ENCODE results near the gene OR52N1. TPM values are rescaled to one million over a fixed set of nuclear protein-coding genes. Genes with fewer than 3 reads are reported as not detected.

The OR52N1 gene
- not detected for total RNA-seq

DNA sequence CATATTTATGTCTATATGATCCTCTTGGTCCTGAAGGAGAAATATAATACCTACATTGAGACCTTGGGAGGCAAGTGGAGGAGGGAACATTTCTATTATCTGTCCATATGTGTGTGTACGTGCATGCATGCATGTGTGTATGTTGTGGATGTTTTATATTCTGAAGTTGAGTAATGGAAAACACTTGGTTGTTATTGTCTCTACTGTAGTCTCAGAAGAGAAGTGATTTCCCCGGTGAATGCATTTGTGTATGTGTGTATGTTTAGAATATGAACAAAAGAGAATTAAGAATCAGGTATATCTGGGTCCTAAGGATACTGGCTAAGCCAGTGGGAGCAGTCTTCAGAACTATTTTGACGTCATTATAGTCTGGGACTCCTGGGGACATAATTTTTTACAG is at the start of gene OR52N1:
Gene OR52N1, minus strand, starts transcription at position 101 of the 400 bp plus-strand sequence. CDS start 2,449 bp downstream, outside the sequence.
- no peak for DNase-seq

- DNase-seq: no peak
These were observed 46.6 kb upstream of the OR52N1 start for GRCh38 chr11:5837695-5838094.

- no peak for DNase-seq
These were observed 42.4 kb upstream of the OR52N1 start for GRCh38 chr11:5833446-5833845.

GRCh38 chr11:5831196-5831829 is 40.2 kb upstream of the OR52N1 start:
- no peak for DNase-seq

DNA sequence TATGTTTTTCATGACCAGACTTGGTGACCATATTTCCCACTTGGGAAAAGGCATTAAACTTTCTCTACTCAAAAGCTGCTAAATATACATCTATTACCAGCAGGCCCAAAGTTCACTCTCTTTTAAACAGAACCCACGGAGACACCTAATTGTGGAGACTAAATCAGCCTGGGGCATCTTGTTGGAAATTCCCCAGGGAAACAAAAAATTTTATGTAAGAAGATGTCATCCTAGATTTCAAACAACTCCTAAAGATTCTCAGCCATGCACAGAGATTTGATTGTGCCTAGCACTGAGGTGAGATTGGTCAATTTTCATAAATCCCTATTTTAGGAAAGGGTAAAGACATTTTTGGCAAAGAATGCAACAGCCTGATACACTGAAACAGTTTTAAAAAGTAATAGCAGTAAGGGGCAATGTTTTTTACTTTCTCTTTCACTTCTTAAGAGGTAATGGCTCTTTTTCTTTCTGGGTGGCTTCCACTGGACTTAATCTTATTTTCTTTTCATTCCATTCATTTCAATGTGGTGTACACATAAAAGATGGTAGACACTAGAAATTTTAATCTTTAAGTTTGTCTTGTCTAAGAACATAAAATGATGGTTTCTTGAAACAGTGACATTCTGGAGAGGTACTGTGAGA is 27.3 kb upstream of the OR52N1 start:
- no peak for DNase-seq

GRCh38 chr11:5815534-5815933 is 24.5 kb upstream of the OR52N1 start:
- no peak for DNase-seq

DNA sequence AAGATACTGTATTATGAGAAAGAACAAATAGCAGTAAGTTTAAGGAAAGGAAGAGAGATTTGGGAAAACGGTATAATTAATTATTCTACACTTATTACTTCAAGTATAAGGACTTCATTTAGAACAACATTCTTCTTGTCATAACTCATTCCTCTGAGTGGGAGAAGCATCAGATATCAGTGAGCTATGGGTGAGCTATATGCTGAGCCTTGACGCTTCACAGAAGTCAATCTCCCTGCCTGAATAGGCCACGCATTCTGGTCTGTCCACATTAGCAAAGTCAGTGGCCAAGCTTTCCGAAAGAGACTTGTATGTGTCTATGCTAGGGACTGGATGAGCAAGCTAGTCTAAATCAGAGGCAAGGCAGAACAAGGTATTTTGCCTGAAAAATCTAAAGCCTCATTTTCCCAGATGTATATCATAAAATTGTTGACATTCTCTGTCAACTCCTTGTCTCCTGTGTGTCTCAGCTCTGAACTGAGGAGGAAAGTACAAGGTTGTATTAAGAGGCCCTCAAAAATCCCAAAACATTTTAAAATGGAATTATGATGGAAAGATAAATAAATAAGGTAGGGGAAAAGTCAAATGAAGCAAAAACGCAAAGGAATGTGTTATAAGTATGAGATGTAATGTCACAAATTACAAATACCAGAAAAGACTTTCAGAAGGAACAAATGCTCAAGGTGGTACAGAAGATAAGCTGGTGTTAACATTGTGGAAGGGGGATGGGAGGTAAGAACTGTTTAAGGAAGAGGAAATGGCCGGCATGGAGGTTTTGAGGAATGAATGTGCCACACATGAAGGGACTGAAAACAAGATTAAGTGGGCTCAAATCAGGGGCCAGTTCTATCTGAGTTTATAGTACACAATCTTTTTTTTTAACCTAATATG is 19.1 kb upstream of the OR52N1 start:
- DNase-seq: no peak

DNA sequence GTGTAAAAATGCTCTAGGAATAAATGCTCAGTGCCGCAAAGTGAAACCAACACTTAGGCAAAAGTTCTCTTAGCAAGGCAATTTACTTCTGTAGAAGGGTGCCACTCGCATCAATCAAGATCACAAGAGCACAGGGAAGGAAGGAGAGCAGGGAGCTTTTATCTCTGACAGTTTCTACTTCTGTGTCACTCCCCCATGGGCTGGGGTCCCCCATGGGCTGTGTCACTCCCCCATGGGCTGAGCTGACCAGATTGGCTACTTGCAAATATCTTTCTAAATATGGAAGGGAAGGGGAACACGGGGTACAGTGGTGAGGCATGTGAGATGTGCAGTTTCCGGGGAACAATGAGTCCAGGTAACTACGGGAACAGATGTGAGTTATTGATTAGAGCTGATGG is 18.1 kb upstream of the OR52N1 start:
- DNase-seq: no peak

DNA sequence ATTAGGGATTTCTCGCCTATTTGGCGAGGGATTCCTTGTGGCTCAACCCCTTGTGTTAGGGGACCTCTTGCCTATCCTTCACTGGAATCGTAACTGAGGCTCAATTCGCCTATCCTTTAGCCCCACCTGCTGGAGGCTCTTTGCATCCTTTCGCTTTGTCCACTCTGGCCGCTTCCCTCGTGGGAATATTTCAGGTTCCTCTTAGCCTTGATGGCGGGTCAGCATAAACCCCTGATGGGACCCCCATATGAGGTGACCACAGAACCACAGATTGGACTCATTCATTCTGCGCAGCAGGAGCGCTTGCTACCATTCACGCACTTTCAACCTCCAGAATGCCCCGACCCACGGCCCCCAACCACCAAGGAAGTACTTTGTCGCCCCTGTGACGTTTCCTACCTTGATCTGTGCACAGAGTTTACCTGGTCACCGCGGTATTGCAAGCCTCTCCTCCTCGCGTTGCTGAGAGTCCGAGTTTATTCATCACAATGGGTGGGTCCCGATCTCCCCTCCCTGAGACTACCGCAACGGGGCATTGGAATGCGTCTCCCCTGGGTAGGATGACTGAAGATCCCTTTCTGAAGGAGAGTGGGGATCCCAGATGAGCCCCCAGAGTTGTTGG is 17.5 kb upstream of the OR52N1 start, which contains the start of gene OR52N2:
Gene OR52N2, plus strand, starts transcription at position 425 of the 622 bp plus-strand sequence. CDS start 11,412 bp downstream, outside the sequence.
- DNase-seq: peak; percentile 83

- DNase-seq: no peak
These were observed 16.5 kb upstream of the OR52N1 start for GRCh38 chr11:5807580-5807979.

GRCh38 chr11:5803982-5804381 is 12.9 kb upstream of the OR52N1 start:
- no peak for DNase-seq

DNA sequence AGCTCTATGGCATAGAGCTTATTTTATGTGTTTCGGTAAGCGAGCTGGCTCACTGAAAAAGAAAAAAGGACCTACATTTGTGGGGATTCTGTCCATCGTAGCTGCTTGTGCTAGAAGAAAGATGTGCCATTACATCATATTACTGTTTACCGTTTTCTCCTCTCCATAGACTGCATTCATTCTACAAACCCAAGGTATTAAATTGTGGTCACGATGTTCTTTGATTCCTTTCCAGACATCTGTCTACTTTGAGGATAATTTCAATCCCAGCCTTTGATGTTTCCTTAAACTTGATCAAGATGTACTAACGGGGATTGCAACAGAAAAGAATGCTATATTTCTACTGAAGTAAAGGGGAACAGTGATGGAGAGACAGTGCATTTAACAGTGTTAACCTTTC is 5.5 kb upstream of the OR52N1 start:
- DNase-seq: no peak

DNA sequence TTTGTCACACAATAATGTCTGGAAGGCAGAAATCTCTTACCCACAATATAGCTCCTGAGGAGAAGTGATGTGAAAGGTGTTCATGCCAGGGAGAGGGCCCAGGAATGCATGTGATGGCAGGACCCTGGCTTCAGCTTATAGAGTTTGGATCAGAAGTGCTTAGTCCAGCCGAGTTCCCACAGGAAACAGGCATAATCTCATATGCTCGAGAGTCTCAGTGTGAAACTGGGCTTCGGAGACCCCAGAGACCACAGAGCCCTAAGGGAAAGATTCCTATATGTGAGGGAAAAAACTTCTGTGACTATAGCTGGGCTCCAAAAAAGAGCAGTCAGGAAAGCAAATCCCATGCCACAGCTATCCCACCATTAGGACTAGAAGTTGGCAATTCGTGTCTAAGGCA is 7.8 kb downstream of the OR52N1 start, which contains the start of gene OR52N5:
Gene OR52N5, minus strand, starts transcription at position 101 of the 400 bp plus-strand sequence. CDS start 4,721 bp downstream, outside the sequence.
- no peak for DNase-seq

DNA sequence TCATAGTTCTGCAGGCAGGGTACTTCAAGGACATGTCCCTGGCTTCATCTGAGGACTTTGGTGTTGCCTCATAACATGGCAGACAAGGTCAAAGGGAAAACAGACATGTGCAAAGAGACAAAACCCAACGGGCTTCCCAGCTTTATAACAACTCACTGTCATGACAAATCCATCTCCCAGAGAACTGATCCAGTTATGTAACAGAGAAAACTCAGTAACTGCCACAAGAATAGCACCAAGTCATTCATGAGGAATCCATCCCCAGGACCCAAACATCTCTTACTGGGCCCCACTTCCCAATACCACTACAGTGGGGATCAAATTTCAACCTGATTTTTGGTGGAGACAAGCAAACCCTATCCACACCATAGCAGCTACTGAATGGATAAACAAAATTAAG is 24.0 kb downstream of the OR52N1 start:
- no peak for DNase-seq

GRCh38 chr11:5753943-5754342 is 37.1 kb downstream of the OR52N1 start, which contains the start of gene OR52N4:
OR52N4 (plus strand) TSS chr11:5754243; CDS start chr11:5754741, 498 bp downstream.
- DNase-seq: no peak

- DNase-seq: no peak
These were observed 41.2 kb downstream of the OR52N1 start for GRCh38 chr11:5749836-5750235.

GRCh38 chr11:5746614-5747013 is 44.5 kb downstream of the OR52N1 start:
- DNase-seq: no peak

DNA sequence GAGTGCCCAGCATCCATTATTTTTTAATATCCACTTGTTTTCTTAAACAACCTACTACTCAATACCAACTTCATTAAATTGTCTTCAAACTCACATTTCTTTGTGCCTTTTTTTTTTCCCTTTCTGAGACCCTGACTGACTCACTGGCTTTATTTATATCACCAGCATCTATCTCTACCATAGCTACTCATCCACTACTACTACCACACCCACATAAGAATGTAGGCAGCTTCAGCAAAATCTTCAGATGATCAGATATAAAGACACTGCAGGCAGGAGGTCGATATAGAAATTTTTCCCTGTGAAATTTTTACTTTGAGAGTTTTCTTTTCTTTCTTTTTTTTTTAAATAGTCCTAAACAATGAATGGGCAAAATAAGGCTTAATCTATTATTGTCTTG is 52.6 kb downstream of the OR52N1 start:
- no peak for DNase-seq

DNA sequence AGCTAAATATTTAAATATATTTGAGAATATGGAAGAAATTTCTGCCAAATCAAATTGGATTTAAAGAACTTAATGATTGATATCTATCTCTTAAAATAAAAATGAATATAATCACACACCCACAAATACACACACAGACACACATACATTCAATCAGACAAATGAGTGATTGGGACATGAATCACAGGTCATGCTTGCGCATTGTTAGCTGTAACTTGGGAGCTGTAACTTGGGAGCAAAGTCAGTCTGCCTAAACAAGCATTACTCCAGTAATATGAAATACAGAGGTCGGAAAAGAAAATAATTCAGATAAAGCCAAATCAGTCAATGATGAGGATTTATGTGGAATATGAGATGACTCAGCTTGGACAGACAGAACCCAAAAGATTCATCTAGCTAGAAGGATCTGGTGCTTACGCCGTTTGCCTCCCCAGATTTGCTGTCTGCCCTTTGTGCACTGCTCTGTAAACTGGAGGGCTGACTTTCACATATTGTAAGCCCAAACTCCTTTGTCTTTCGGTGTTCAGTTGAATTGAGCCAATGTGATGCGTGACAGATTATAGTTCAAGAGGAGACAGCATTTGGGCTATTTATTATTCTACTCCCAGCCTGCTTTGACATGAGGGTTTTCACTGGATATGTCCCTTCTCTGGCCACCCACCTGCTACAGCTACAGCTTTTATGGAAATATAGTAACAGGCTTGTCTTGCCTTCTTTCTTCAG is 53.2 kb downstream of the OR52N1 start:
- no peak for DNase-seq

DNA sequence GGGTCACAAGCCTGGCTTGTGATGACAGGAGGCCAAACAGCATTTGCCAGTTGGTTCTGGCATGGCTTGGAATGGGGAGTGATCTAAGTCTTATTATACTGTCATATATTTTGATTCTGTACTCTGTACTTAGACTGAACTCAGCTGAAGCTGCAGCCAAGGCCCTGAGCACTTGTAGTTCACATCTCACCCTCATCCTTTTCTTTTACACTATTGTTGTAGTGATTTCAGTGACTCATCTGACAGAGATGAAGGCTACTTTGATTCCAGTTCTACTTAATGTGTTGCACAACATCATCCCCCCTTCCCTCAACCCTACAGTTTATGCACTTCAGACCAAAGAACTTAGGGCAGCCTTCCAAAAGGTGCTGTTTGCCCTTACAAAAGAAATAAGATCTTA is 54.0 kb downstream of the OR52N1 start:
- no peak for DNase-seq

All from tongue (tissue), 2 donors.